Measurements from ENCODE around the gene ANXA11. TPM values are rescaled to one million over a fixed set of nuclear protein-coding genes. Genes with fewer than 3 reads are reported as not detected.
A peak's percentile ranks its signal among the peaks of the same experiment; 100 is the strongest.

Gene ANXA11
- total and polyA plus RNA-seq, 2 of the 4 experiments (the other 2 are of a cell fraction): 39.4 to 109 TPM

DNA sequence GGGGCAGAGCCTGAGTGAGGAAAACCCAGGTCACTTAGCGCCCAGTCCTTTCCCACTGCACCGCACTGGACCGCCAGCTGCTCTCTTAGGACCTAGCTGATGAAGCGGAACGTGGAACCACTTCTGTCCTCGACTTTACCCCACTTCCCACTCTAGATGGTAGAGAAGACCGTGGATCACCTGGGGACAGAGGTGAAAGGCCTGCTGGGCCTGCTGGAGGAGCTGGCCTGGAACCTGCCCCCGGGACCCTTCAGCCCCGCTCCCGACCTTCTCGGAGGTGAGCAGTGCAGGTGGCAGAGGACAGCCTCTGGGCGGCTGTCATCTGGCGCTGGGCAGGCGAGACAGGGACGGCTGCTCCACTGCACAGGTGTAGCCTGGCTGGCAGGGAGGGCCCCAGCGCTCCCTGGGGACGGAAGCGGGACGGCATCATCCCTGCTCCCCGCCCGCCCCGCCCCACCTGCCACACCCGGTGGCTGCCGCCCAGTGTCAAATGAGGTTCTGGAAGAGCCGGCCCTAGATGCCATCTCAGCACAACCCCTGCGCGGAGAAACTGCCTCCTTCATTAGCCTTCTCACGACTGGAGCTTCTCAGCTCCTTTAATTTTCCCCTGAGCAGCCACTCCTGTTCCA is 61.2 kb downstream of the ANXA11 start:
- 78% methylated on average over 8 of the region's 28 CpGs; no CpG with 5 or more reads in 1 of the 2 experiments for WGBS, 2 experiments (ENCODE audit: extremely low coverage in 2 of 2, insufficient read length in 1 of 2)
- Histone ChIP-seq H2AK9ac (replicated peaks; ENCODE audit: low read depth, low read length, poor library complexity) (peak overlapping the region; percentile 50), H3K36me3 (ENCODE audit: control insufficient read depth, insufficient read depth, low read length) (peaks cover 2% of the 10 kb centered on the region; the same call in 1 of the 2 replicates), H3K79me1 (ENCODE audit: low read depth in 1 of 2, low read length in 2 of 2) (no peaks in the 10 kb centered on the region), H2BK15ac (ENCODE audit: low read depth, low read length) (no peak overlapping the region), H4K91ac (ENCODE audit: insufficient read depth, low read depth, low read length) (no peak overlapping the region), H2BK5ac (ENCODE audit: low read depth, low read length, poor library complexity, severe bottlenecking) (no peak overlapping the region), H3K27me3 (ENCODE audit: control insufficient read depth, insufficient read depth, low read length) (no peaks in the 10 kb centered on the region), H3K9me1 (ENCODE audit: insufficient read depth, low read length) (peaks cover 3% of the 10 kb centered on the region; the same call in 1 of the 2 replicates), H3K4me1 (ENCODE audit: control insufficient read depth, insufficient read depth, low read length) (no peaks in the 10 kb centered on the region), H3K14ac (replicated peaks; ENCODE audit: low read depth, low read length) (no peak overlapping the region), H3K9ac (ENCODE audit: low read depth, low read length) (no peak overlapping the region), H4K8ac (ENCODE audit: low read depth in 2 of 2, low read length in 2 of 2) (peak overlapping the region in 1 of 2 experiments; percentile 19; a peak in 1 of 4 replicates), H3K4me2 (ENCODE audit: low read depth, low read length) (no peak overlapping the region), H3K9me3 (ENCODE audit: control insufficient read depth, insufficient read depth, low read length) (no peaks in the 10 kb centered on the region), H3K56ac (ENCODE audit: extremely low read depth, insufficient read depth, low read length) (no peak overlapping the region), H3K4me3 (ENCODE audit: insufficient read depth, low read depth, low read length) (no peak overlapping the region), H2AFZ (replicated peaks; ENCODE audit: low read length, poor library complexity) (peak overlapping the region; percentile 73), H4K5ac (ENCODE audit: low read depth, low read length) (no peak overlapping the region), H3K27ac (ENCODE audit: insufficient read depth, low read length) (no peak overlapping the region), H2AK5ac (ENCODE audit: low read depth, low read length) (no peak overlapping the region; the same call in 1 of the 2 replicates), H2BK120ac (ENCODE audit: low read depth, low read length) (no peak overlapping the region), H3K4ac (ENCODE audit: low read depth, low read length) (no peak overlapping the region), H3K23ac (ENCODE audit: low read depth, low read length) (no peak overlapping the region), H2BK20ac (ENCODE audit: low read depth, low read length) (no peak overlapping the region), H3K18ac (ENCODE audit: low read depth, low read length) (no peak overlapping the region), H4K20me1 (ENCODE audit: insufficient read depth, low read length) (no peaks in the 10 kb centered on the region)
- ChIA-PET CTCF (interaction anchor here (0.9 to 1.6 kb wide), 5 partner anchors 22 to 656 kb away, joined by 3 to 12 read pairs (median 4); no protein-coding TSS in a partner anchor), POLR2A (ENCODE audit: unreplicated experiment) (no interaction called here)
- no peak for DNase-seq
- no peak for TF ChIP-seq POLR2A (IDR thresholded peaks at IDR 0.05; ENCODE audit: low read depth, low read length)
- peak; percentile 40 for ATAC-seq (ENCODE audit: low read depth)
- dilution Hi-C loops (cut with HindIII; ENCODE audit: low sequenced_read_pairs, unreplicated experiment): no loop called here
- intact Hi-C loops (cut with micrococcal nuclease): no loop called here
- in situ Hi-C loops (cut with MboI; ENCODE audit: low sequenced_read_pairs): no loop called here
- BruUV-seq (replicated peaks): no TSS peak
